GM10847 (cell line): Measurements from ENCODE around the gene MUC2.

ENCODE experiments used
- POLR2A ChIP-seq: IDR thresholded peaks from 2 replicates; pipeline ENCODE4 v1.6.1; 2011; ENCODE audit not compliant: insufficient read length; ENCODE audit errors: extremely low read depth

MUC2 gene

DNA sequence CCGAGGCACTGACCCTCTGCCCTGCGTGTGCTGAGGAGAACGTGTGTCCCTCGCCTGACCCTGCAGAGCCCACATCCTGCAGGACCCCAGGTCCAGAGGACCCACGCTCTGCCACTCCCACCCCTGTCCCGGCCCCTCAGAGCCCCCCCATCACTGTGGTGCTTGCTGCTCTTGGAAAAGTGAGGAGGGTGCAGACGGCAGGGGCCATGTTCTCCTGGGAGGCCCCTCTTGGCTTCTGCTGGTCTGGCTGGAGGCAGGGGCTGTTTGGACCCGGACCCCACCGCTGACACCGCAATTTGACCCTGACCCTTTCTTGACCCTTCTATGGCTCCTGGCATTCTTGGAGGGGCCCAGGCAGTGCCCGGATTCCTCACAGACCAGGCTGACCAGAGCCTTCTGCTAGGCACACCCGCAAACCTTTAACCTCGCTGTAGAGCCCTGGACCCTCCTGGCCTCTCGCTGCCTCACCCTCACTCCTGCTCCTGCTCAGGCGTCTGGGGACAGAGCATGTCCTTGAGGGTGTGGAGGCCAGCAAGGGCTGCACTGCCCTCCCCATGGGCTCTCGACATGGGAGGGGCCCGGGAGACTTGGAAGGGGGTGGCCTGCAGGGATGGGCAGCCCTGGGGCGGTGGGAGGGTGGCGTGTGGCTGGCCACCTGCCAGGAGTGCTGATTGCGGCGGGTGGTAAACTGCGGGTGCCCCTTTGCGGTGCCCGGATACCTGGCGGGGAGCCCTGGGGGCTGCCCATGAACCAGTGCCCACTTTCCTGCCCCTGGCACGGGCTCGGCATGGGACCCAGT is 46.1 kb downstream of the MUC2 start:
- no peak for TF ChIP-seq POLR2A

DNA sequence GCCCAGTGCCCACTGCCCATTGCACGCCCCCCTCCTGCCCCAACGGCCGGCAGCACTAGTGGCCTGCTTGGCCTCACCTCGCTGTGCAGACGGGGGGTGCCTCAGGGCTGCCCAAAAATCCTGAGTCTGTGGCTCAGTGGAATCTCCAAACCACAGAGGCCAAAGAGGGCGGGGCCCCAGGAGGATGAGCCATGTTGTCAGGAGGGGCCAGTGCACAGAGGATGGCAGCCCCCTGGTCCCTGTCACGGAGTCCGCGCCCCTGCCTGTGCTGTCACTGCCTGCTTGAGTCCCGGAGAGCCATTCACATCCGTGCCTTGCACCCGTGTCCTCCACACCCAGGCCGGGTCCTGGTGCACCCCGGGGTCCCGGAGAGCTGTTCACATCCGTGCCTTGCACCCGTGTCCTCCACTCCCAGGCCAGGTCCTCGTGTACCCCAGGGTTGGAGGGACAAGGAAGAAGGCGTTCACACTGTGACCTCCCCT is 46.7 kb downstream of the MUC2 start:
- TF ChIP-seq POLR2A, result no peak

DNA sequence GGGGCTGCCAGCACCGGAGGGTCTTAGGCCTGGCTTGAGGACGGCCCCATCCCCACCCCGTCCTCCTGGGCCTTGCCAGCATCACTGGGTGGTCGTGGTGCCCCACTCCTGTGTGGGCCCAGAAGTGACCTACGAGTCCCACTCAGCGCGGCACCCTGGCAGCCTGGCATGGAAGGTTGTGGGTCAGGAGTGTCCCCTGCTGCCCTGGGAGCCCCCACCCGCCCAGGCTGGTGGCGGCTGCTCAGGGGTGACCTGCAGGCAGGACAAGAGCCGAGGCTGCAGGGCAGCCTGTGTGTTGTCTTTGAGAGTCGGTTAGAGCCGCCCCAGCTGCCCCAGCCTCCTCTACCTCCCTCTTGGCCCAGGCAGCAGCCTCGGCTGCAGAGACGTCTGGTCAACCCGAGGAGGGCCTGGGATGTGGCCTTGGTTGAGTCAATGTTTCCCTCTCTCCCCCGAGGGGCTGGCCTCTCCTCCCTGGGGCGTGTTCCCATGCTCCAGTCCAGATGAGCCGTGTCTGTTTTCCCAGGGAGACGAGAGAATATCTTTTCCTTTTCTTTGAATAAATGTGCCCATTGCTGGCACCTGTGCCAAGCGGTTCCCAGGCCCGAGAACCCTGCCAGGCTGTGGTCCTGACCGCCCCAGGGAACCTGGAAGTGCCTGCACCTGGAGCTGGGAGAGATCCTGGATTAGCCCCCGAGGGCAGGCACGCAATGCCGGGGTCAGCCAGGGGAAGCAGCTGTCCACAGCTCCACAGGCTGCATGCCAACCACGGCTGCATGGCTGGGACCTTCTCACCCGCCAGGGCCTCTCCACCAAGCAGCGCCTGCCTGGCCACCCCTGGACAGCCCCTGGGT is 47.4 kb downstream of the MUC2 start:
- no peak for TF ChIP-seq POLR2A

- TF ChIP-seq POLR2A, result no peak
These were observed 48.0 kb downstream of the MUC2 start for GRCh38 chr11:1122664-1123002.

DNA sequence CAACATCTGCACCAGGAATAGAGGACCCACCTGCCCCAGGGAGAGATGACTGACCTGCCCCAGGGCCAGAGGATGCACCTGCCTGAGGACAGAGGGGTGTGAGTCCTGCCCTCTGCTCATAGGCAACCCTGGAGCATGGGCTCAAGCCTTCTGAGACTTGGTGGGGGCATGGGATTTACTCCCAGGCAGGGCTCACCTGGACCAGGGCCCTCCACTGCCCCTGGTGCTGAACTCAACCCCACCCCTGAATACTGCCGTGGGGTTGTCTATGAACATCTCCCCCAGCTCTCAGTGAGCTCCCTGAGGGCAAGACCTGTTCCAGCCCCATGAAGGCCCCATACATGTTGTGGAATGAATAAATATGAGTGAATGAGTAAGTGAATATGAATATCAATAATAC is 49.3 kb downstream of the MUC2 start:
- TF ChIP-seq POLR2A, result no peak
